WTC11 (cell line): ENCODE data around the gene NFATC2. TPM values are rescaled to one million over a fixed set of nuclear protein-coding genes. Genes with fewer than 3 reads are reported as not detected.

Experiments
- ATAC-seq: fragments of 200-7000 bp; cut with Tn5 transposase; 2 replicates; pipeline ENCODE4 v1.10.0; 2021; ENCODE audit warnings: mild to moderate bottlenecking, moderate library complexity
- CTCF ChIA-PET: fragments of 300-600 bp; sonication (Branson Sonifier 250); formaldehyde crosslinking; loops from one replicate; lab custom pipeline; 2021; ENCODE audit warnings: antibody characterized with exemption; lab: Charles Lee
- POLR2A ChIA-PET: fragments of 350-600 bp; sonication (Branson Sonifier 250); formaldehyde crosslinking; loops from one replicate; lab custom pipeline; 2021; ENCODE audit warnings: antibody characterized with exemption; lab: Charles Lee
- DNase-seq: peaks from one replicate; pipeline ENCODE4 v3.0.0; 2021; ENCODE audit warnings: low spot score
- H3K27ac Mint-ChIP-seq: 2 replicates; pipeline ENCODE4 v1.8.0; 2021; ENCODE audit warnings: mixed read lengths
- H3K27me3 Mint-ChIP-seq: 2 replicates; pipeline ENCODE4 v1.8.0; 2021; ENCODE audit warnings: low read depth, mild to moderate bottlenecking, moderate library complexity, mixed read lengths
- H3K36me3 Mint-ChIP-seq: 2 replicates; pipeline ENCODE4 v1.8.0; 2021; ENCODE audit warnings: mixed read lengths
- H3K4me1 Mint-ChIP-seq: 2 replicates; pipeline ENCODE4 v1.8.0; 2022; ENCODE audit warnings: mixed read lengths
- H3K4me3 Mint-ChIP-seq: 2 replicates; pipeline ENCODE4 v1.8.0; 2021; ENCODE audit warnings: mild to moderate bottlenecking, moderate library complexity, mixed read lengths
- H3K9me3 Mint-ChIP-seq: 2 replicates; pipeline ENCODE4 v1.8.0; 2021; ENCODE audit warnings: mixed read lengths
- EMX1 ChIP-seq: fragments of 250-450 bp; sonication (Bioruptor Pico); IDR thresholded peaks from 2 replicates; pipeline ENCODE4 v1.8.0; 2021; ENCODE audit warnings: mild to moderate bottlenecking
- FOXJ3 ChIP-seq: sonication (generic); formaldehyde crosslinking; IDR thresholded peaks from 2 replicates; pipeline ENCODE4 v1.9.0; 2021; ENCODE audit warnings: missing genetic modification reagents, mild to moderate bottlenecking, borderline replicate concordance
- GABPB1 ChIP-seq: sonication (generic); formaldehyde crosslinking; IDR thresholded peaks from 2 replicates; pipeline ENCODE4 v1.8.1; 2023; ENCODE audit warnings: mild to moderate bottlenecking, missing genetic modification reagents
- GTF2I ChIP-seq: fragments of 250-450 bp; sonication (Bioruptor Pico); conservative IDR thresholded peaks from 2 replicates; pipeline ENCODE4 v1.4.0; 2021; ENCODE audit warnings: mild to moderate bottlenecking
- JUN ChIP-seq: sonication (generic); formaldehyde crosslinking; IDR thresholded peaks from 2 replicates; pipeline ENCODE4 v1.8.0; 2023; ENCODE audit warnings: mild to moderate bottlenecking, missing genetic modification reagents
- NFE2L1 ChIP-seq: sonication (generic); formaldehyde crosslinking; IDR thresholded peaks from 2 replicates; pipeline ENCODE4 v1.8.1; 2023; ENCODE audit warnings: missing genetic modification reagents
- NFYB ChIP-seq: sonication (generic); formaldehyde crosslinking; conservative IDR thresholded peaks from 2 replicates; pipeline ENCODE4 v1.8.0; 2022; ENCODE audit warnings: low read depth, missing genetic modification reagents
- PRRX2 ChIP-seq: fragments of 250-450 bp; sonication (Bioruptor Pico); IDR thresholded peaks from 2 replicates; pipeline ENCODE4 v1.8.0; 2021; ENCODE audit warnings: mild to moderate bottlenecking
- SMAD3 ChIP-seq: sonication (generic); formaldehyde crosslinking; IDR thresholded peaks from 2 replicates; pipeline ENCODE4 v1.8.0; 2022; ENCODE audit warnings: missing genetic modification reagents, mild to moderate bottlenecking, borderline replicate concordance
- SP1 ChIP-seq: sonication (generic); formaldehyde crosslinking; conservative IDR thresholded peaks from 2 replicates; pipeline ENCODE4 v1.8.1; 2022; ENCODE audit warnings: missing genetic modification reagents
- TEAD1 ChIP-seq: sonication (generic); formaldehyde crosslinking; IDR thresholded peaks from 2 replicates; pipeline ENCODE4 v1.8.0; 2022; ENCODE audit warnings: mild to moderate bottlenecking, missing genetic modification reagents
- TEAD4 ChIP-seq: sonication (generic); formaldehyde crosslinking; IDR thresholded peaks from 2 replicates; pipeline ENCODE4 v1.8.0; 2022; ENCODE audit warnings: mild to moderate bottlenecking, missing genetic modification reagents
- TP53 ChIP-seq: sonication (generic); formaldehyde crosslinking; IDR thresholded peaks from 2 replicates; pipeline ENCODE4 v1.8.1; 2023; ENCODE audit warnings: mild to moderate bottlenecking, missing genetic modification reagents
- USF2 ChIP-seq: sonication (generic); formaldehyde crosslinking; IDR thresholded peaks from 2 replicates; pipeline ENCODE4 v1.8.1; 2023; ENCODE audit warnings: mild to moderate bottlenecking, missing genetic modification reagents, moderate library complexity
- ZNF317 ChIP-seq: sonication (generic); formaldehyde crosslinking; IDR thresholded peaks from 2 replicates; pipeline ENCODE4 v1.8.1; 2023; ENCODE audit warnings: low read depth, mild to moderate bottlenecking, moderate library complexity, missing genetic modification reagents, borderline replicate concordance
- total RNA-seq: library from RNA; stranded (reverse); gene quantifications from 3 replicates; pipeline ENCODE4 v1.2.3, GENCODE V29; 2021
- TF ChIP-seq, protein P1 (sequence below): fragments of 250-450 bp; sonication (Bioruptor Pico); IDR thresholded peaks from 2 replicates; pipeline ENCODE4 v1.9.0; 2021; ENCODE audit warnings: mild to moderate bottlenecking
- TF ChIP-seq, protein P2 (sequence below): sonication (generic); formaldehyde crosslinking; IDR thresholded peaks from 2 replicates; pipeline ENCODE4 v1.8.1; 2023; ENCODE audit warnings: mild to moderate bottlenecking, missing genetic modification reagents, moderate library complexity
- TF ChIP-seq, protein P3 (sequence below): sonication (generic); formaldehyde crosslinking; IDR thresholded peaks from 2 replicates; pipeline ENCODE4 v1.8.0; 2023; ENCODE audit warnings: missing genetic modification reagents
- TF ChIP-seq, protein P4 (sequence below): sonication (generic); formaldehyde crosslinking; IDR thresholded peaks from 2 replicates; pipeline ENCODE4 v1.8.0; 2022; ENCODE audit warnings: mild to moderate bottlenecking, missing genetic modification reagents

The NFATC2 gene
- total RNA-seq, 1 experiment from 2014 or later = 1.7 TPM

GRCh38 chr20:51434026-51434425 lies 108.5 kb downstream of the NFATC2 start:
- ATAC-seq = no peak
- Mint-ChIP-seq H3K9me3 (no peaks in the 10 kb centered on the region), H3K4me1 (peaks cover 11% of the 10 kb centered on the region; the same call in 1 of the 2 replicates), H3K4me3 (no peak overlapping the region), H3K27me3 (no peaks in the 10 kb centered on the region)
- POLR2A ChIA-PET = no interaction called here
- TF ChIP-seq, protein P1, sequence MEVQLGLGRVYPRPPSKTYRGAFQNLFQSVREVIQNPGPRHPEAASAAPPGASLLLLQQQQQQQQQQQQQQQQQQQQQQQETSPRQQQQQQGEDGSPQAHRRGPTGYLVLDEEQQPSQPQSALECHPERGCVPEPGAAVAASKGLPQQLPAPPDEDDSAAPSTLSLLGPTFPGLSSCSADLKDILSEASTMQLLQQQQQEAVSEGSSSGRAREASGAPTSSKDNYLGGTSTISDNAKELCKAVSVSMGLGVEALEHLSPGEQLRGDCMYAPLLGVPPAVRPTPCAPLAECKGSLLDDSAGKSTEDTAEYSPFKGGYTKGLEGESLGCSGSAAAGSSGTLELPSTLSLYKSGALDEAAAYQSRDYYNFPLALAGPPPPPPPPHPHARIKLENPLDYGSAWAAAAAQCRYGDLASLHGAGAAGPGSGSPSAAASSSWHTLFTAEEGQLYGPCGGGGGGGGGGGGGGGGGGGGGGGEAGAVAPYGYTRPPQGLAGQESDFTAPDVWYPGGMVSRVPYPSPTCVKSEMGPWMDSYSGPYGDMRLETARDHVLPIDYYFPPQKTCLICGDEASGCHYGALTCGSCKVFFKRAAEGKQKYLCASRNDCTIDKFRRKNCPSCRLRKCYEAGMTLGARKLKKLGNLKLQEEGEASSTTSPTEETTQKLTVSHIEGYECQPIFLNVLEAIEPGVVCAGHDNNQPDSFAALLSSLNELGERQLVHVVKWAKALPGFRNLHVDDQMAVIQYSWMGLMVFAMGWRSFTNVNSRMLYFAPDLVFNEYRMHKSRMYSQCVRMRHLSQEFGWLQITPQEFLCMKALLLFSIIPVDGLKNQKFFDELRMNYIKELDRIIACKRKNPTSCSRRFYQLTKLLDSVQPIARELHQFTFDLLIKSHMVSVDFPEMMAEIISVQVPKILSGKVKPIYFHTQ (CRISPR knock-in tag) = no peak
- TF ChIP-seq PRRX2 (no peak), GABPB1 (no peak), EMX1 (CRISPR knock-in tag) (no peak), GTF2I (CRISPR knock-in tag) (no peak), NFE2L1 (CRISPR knock-in tag) (no peak), TP53 (CRISPR knock-in tag) (no peak), SP1 (CRISPR knock-in tag) (no peak), TEAD1 (CRISPR knock-in tag) (no peak), USF2 (CRISPR knock-in tag) (no peak), FOXJ3 (CRISPR knock-in tag) (no peak), NFYB (no peak)
- TF ChIP-seq, protein P2, sequence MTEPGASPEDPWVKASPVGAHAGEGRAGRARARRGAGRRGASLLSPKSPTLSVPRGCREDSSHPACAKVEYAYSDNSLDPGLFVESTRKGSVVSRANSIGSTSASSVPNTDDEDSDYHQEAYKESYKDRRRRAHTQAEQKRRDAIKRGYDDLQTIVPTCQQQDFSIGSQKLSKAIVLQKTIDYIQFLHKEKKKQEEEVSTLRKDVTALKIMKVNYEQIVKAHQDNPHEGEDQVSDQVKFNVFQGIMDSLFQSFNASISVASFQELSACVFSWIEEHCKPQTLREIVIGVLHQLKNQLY (CRISPR knock-in tag) = no peak
- TF ChIP-seq, protein P3, sequence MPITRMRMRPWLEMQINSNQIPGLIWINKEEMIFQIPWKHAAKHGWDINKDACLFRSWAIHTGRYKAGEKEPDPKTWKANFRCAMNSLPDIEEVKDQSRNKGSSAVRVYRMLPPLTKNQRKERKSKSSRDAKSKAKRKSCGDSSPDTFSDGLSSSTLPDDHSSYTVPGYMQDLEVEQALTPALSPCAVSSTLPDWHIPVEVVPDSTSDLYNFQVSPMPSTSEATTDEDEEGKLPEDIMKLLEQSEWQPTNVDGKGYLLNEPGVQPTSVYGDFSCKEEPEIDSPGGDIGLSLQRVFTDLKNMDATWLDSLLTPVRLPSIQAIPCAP (CRISPR knock-in tag) = no peak
- TF ChIP-seq, all 79 proteins: peak for 0
- H3K36me3 Mint-ChIP-seq = no peaks in the 10 kb centered on the region
- DNase-seq = no peak
- H3K27ac Mint-ChIP-seq = no peak overlapping the region
- CTCF ChIA-PET = interaction anchor here (0.6 to 1.0 kb wide), 3 partner anchors 48 to 267 kb away, joined by 3 to 4 read pairs (median 3); no protein-coding TSS in a partner anchor

GRCh38 chr20:51432875-51433274 lies 109.6 kb downstream of the NFATC2 start:
- ChIA-PET CTCF (no interaction called here), POLR2A (no interaction called here)
- peaks cover 21% of the 10 kb centered on the region for H3K4me1 Mint-ChIP-seq
- TF ChIP-seq, protein P4, sequence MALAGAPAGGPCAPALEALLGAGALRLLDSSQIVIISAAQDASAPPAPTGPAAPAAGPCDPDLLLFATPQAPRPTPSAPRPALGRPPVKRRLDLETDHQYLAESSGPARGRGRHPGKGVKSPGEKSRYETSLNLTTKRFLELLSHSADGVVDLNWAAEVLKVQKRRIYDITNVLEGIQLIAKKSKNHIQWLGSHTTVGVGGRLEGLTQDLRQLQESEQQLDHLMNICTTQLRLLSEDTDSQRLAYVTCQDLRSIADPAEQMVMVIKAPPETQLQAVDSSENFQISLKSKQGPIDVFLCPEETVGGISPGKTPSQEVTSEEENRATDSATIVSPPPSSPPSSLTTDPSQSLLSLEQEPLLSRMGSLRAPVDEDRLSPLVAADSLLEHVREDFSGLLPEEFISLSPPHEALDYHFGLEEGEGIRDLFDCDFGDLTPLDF (CRISPR knock-in tag) = no peak
- TF ChIP-seq JUN (CRISPR knock-in tag) (no peak), SMAD3 (CRISPR knock-in tag) (no peak), EMX1 (CRISPR knock-in tag) (no peak), NFYB (no peak), ZNF317 (CRISPR knock-in tag) (no peak), TEAD4 (CRISPR knock-in tag) (no peak)
- no peak overlapping the region for H3K27ac Mint-ChIP-seq
- ATAC-seq (no peak), DNase-seq (no peak)
- no peaks in the 10 kb centered on the region for H3K27me3 Mint-ChIP-seq
- no peaks in the 10 kb centered on the region for H3K9me3 Mint-ChIP-seq
- no peak overlapping the region for H3K4me3 Mint-ChIP-seq
- H3K36me3 Mint-ChIP-seq = no peaks in the 10 kb centered on the region
